IPS-18a (cell line): ENCODE results near the gene KMT2B.

ENCODE experiments used
- H3K27ac ChIP-seq: one replicate; pipeline ENCODE4 v1.5.1; 2013; ENCODE audit warnings: low read length
- H3K27me3 ChIP-seq: one replicate; pipeline ENCODE4 v1.6.1; 2013; ENCODE audit warnings: mild to moderate bottlenecking, low read length; ENCODE audit not compliant: control insufficient read depth, insufficient read depth
- H3K36me3 ChIP-seq: one replicate; pipeline ENCODE4 v1.6.1; 2013; ENCODE audit warnings: low read depth, low read length; ENCODE audit not compliant: control insufficient read depth
- H3K4me1 ChIP-seq: one replicate; pipeline ENCODE4 v1.6.1; 2013; ENCODE audit warnings: low read depth, low read length; ENCODE audit not compliant: control insufficient read depth
- H3K4me3 ChIP-seq: one replicate; pipeline ENCODE4 v1.5.1; 2013; ENCODE audit warnings: low read length
- H3K9ac ChIP-seq: one replicate; pipeline ENCODE4 v1.6.1; 2013; ENCODE audit warnings: mild to moderate bottlenecking, low read length, moderate library complexity
- H3K9me3 ChIP-seq: one replicate; pipeline ENCODE4 v1.6.1; 2013; ENCODE audit warnings: low read depth, low read length; ENCODE audit not compliant: control insufficient read depth

The KMT2B gene

DNA sequence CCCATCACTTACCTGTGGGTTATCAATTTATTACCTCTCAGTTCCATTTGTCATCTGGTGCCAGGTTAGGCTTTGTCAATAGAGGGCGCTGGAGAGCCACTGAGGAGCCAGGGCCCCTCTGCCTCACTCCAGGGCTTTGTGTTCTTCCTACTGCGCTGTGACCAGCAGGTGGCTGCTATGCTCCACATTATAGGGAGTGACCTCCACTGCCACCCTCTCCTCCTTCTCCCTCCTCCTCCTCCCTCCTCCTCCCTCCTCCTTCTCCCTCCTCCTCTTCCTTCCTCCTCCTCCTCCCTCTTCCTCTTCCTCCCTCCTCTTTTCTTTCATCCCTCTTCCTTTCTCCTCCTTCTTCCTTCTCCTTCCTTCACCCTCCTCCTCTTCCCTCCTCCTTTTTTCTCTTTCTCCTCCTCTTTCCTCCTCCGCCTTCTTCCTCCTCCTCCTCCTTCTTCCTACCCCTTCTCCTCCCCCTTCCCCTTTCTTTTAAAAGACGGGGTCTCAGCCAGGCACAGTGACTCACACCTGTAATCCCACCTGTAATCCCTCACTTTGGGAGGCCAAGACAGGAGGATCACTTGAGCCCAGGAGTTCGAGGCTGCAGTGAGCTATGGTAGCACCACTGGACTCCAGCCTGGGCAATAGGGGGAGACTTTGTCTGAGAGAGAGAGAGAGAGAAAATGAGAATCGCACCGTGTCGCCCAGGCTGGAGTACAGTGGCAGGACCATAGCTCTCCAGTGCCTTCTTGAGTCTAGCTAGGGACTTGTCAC lies 23.8 kb upstream of the KMT2B start:
- Histone ChIP-seq H3K27me3 (no peaks in the 10 kb centered on the region), H3K9ac (no peak overlapping the region), H3K9me3 (no peaks in the 10 kb centered on the region), H3K4me1 (peaks cover 3% of the 10 kb centered on the region), H3K27ac (no peak overlapping the region), H3K36me3 (no peaks in the 10 kb centered on the region), H3K4me3 (no peak overlapping the region)

DNA sequence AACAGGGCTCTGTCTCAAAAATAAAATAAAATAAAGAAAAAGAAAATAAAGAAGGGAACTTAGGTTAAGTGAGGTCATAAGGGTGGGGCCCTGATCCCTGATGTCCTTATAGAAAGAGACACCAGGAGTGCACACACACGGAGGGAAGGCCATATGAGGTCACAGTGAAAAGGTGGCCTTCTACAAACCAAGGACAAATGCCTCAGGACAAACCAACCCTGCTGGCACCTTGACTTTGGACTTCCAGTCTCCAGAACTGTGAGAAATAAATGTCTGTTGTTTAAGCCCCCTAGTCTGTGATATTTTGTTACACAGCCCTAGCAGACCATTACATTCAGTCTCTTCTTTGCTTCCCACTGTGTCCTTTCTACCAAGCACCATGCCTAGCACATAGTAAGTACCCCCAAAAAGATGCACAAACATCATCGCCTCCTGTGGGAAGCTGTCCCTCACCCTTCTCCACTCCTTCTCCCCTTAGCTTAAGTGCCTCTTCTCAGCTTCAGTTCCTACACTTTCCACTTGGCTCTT lies 21.8 kb upstream of the KMT2B start:
- no peak overlapping the region for H3K4me3 ChIP-seq
- no peaks in the 10 kb centered on the region for H3K9me3 ChIP-seq
- no peaks in the 10 kb centered on the region for H3K36me3 ChIP-seq
- H3K4me1 ChIP-seq = peaks cover 3% of the 10 kb centered on the region
- H3K27ac ChIP-seq = no peak overlapping the region
- no peaks in the 10 kb centered on the region for H3K27me3 ChIP-seq
- H3K9ac ChIP-seq = no peak overlapping the region

- no peak overlapping the region for H3K27ac ChIP-seq
- H3K27me3 ChIP-seq = no peaks in the 10 kb centered on the region
- H3K4me3 ChIP-seq = no peak overlapping the region
- H3K9ac ChIP-seq = no peak overlapping the region
- H3K9me3 ChIP-seq = no peaks in the 10 kb centered on the region
- H3K4me1 ChIP-seq = peaks cover 3% of the 10 kb centered on the region
- no peaks in the 10 kb centered on the region for H3K36me3 ChIP-seq
Observed at GRCh38 chr19:35696835-35697234, 21.0 kb upstream of the KMT2B start.

DNA sequence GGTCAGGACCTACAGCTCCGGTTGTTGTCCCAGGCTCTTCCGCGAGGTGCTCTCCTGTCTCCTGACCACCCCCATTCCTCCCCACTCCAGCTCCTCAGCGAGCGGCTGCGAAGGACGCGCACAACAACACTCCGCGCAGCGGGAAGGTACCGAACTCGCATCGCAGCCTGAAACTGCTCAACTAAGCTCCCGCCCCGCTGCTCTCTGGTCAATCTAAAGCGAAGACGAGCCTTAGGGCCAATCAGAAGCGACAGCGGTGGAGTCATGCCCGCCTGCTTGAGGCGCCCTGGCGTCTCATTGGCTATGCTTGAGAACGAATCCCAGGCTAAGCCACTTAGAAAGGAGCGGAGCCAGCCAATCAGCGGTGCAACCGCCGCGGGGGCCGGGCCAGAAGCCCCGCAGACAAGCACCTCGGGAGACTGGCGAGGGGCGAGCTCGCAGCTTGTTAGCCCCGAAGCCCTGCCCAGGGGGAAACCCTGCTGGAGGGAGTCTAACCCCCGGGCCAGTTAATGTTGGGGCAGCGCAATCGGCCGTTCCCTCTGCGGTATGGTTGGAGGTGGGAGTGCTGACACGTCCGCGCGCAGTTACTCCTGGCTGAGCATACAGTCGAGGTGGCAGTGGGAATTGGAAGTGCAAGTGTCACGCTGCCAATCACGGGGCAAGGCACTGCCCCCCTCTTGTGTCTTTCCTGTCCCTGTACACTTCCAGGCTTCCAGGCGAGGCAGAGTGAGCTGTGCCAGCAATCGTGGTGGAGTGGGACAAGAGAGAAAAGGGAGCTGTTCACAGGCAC lies 15.4 kb upstream of the KMT2B start:
- no peak overlapping the region for H3K9ac ChIP-seq
- no peak overlapping the region for H3K27ac ChIP-seq
- H3K9me3 ChIP-seq = no peaks in the 10 kb centered on the region
- peak overlapping the region; percentile 70 for H3K4me3 ChIP-seq
- peaks cover 30% of the 10 kb centered on the region for H3K27me3 ChIP-seq
- no peaks in the 10 kb centered on the region for H3K4me1 ChIP-seq
- H3K36me3 ChIP-seq = no peaks in the 10 kb centered on the region

DNA sequence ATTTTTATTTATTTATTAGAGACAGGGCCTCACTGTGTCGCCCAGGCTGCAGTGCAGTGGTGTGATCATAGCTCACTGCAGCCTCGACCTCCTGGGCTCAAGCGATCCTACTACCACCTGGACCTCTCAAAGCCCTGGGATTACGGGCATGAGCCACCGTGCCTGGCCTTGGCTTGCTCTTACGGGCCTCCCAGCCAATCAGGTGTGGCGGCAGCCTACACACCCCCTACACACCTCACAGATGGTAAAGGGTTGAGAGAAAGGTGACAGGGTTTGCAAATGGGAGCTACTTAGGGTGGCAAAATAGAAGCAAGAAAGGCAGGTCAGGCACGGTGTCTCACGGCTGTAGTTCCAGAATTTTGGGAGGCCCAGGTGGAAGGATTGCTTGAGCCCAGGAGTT lies 14.5 kb upstream of the KMT2B start:
- Histone ChIP-seq H3K4me1 (no peaks in the 10 kb centered on the region), H3K4me3 (no peak overlapping the region), H3K36me3 (no peaks in the 10 kb centered on the region), H3K27me3 (peaks cover 30% of the 10 kb centered on the region), H3K9ac (no peak overlapping the region), H3K9me3 (no peaks in the 10 kb centered on the region), H3K27ac (no peak overlapping the region)

DNA sequence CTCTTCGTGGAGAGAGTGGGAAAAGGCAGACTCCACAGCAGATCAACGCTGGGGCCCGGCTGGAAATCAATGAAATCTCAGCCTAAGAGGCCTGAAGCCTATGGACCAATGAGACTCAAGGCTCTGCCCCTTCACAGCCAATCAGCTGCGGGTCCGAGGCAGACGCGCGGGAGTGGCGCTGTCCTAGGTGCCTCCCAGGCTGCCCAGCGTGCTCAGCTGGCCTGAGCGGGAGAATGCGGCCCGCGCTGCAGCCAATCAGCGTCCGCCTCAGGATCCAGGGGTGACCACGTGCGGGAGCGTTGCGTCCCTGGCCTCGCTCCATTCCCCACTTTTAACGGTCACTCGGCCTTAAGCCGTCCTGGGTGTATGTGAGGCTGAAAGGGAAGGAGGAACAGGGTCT lies 13.6 kb upstream of the KMT2B start, which contains the start of gene ZBTB32:
Gene ZBTB32 (plus strand): TSS at position 341 of the 400 bp plus-strand sequence. CDS start 10,069 bp downstream, outside the sequence.
- Histone ChIP-seq H3K4me1 (no peaks in the 10 kb centered on the region), H3K27me3 (peaks cover 30% of the 10 kb centered on the region), H3K9ac (no peak within 1 kb of the TSS), H3K9me3 (no peaks in the 10 kb centered on the region), H3K4me3 (no peak within 1 kb of the TSS), H3K27ac (no peak within 1 kb of the TSS), H3K36me3 (no peaks in the 10 kb centered on the region)

- Histone ChIP-seq H3K27me3 (peaks cover 21% of the 10 kb centered on the region), H3K4me1 (no peaks in the 10 kb centered on the region), H3K27ac (no peak overlapping the region), H3K9ac (no peak overlapping the region), H3K36me3 (no peaks in the 10 kb centered on the region), H3K9me3 (no peaks in the 10 kb centered on the region), H3K4me3 (no peak overlapping the region)
Observed at GRCh38 chr19:35708391-35708790, 9.4 kb upstream of the KMT2B start.

DNA sequence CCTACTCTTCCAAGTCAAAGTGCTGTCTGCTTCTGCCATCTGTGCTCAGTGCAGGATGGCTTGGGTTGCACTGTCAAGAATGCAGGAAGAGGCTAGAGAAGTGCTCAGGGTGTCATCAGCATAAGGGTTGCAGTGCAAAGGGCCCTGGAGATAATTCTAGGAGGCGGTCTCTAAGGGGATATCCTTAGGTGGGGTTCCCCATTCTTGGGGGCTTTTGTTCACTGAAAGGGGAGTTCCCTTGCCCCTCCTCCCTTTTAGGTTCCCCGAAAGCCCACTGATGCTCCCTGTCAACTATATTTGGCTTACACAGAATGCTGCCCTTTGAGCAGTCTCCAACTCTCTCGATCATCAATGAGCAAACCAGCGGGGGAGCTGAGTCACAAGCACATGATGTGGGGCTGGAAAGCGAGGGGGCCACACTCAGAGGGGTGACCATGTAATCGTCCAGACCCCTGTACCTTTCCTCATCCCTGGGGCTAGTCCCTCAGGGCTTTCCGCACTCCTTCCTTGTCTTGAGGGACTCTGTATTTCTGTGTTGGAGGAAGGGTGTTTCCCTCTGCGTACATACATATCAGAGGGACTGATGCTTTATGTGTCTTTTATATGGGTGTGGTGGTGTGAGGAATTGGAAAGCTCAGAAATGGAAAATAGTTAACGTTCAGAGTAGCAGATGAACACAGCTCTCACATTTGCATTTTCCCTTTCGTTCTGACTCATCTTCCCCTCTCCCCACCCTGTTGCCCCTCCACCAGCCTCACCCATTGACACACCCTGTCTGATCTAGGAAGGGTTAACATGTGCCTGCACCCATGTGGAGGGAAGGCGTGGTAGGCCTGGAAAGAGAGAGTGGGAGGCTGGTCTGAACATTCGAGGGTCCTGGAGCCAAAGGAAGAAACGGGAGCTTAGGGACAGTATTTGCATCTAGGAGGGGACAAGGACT lies 6.7 kb upstream of the KMT2B start:
- no peak overlapping the region for H3K9ac ChIP-seq
- H3K27ac ChIP-seq = no peak overlapping the region
- H3K36me3 ChIP-seq = no peaks in the 10 kb centered on the region
- no peaks in the 10 kb centered on the region for H3K9me3 ChIP-seq
- no peak overlapping the region for H3K4me3 ChIP-seq
- H3K4me1 ChIP-seq = peaks cover 16% of the 10 kb centered on the region
- peaks cover 4% of the 10 kb centered on the region for H3K27me3 ChIP-seq

GRCh38 chr19:35712567-35713505 lies 5.0 kb upstream of the KMT2B start:
- Histone ChIP-seq H3K9ac (no peak overlapping the region), H3K36me3 (no peaks in the 10 kb centered on the region), H3K4me3 (no peak overlapping the region), H3K9me3 (no peaks in the 10 kb centered on the region), H3K27me3 (peaks cover 4% of the 10 kb centered on the region), H3K27ac (no peak overlapping the region), H3K4me1 (peaks cover 16% of the 10 kb centered on the region)

GRCh38 chr19:35713506-35713850 lies 4.3 kb upstream of the KMT2B start:
- H3K4me1 ChIP-seq = peaks cover 16% of the 10 kb centered on the region
- H3K36me3 ChIP-seq = no peaks in the 10 kb centered on the region
- H3K9me3 ChIP-seq = no peaks in the 10 kb centered on the region
- no peak overlapping the region for H3K9ac ChIP-seq
- peaks cover 4% of the 10 kb centered on the region for H3K27me3 ChIP-seq
- H3K4me3 ChIP-seq = no peak overlapping the region
- H3K27ac ChIP-seq = no peak overlapping the region
